HepG2 (cell line): Measurements from ENCODE around the gene MEAK7. TPM values are rescaled to one million over a fixed set of nuclear protein-coding genes. Genes with fewer than 3 reads are reported as not detected.

Experiments
- ATAC-seq: fragments of 200-7000 bp; cut with Tn5 transposase; 3 replicates; pipeline ENCODE4 v1.9.1; 2020; ENCODE audit warnings: mild to moderate bottlenecking, moderate library complexity
- BruUV-seq: library from RNA; stranded (reverse); fragments of 400-500 nt; replicated peaks from 2 replicates; lab custom pipeline; 2021; lab: Mats Ljungman, UMichigan
- CTCF ChIA-PET: fragments of 300-600 bp; formaldehyde crosslinking; extraction: SDS; loops from one replicate; lab custom pipeline; 2021; ENCODE audit warnings: low total read pairs, inconsistent platforms, low intra/inter-chr PET ratio; lab: Yijun Ruan, JAX
- POLR2A ChIA-PET: fragments of 350-600 bp; sonication (Branson Sonifier 250); formaldehyde crosslinking; loops from one replicate; lab custom pipeline; 2020; ENCODE audit warnings: antibody characterized with exemption, inconsistent platforms; lab: Yijun Ruan, JAX
- DNase-seq: peaks from one replicate; pipeline ENCODE4 v3.0.0-alpha.2; 2015; ENCODE audit warnings: low spot score
- FAIRE-seq: peaks from 3 replicates; lab custom pipeline; 2011; peaks lifted over from hg19 to GRCh38; lab: Jason Lieb, UNC
- H2AFZ ChIP-seq: one replicate; pipeline ENCODE4 v1.6.1; 2011; ENCODE audit warnings: low read length, inconsistent platforms
- H3K27ac ChIP-seq: fragments of 300-600 bp; 3 replicates; pipeline ENCODE4 v1.8.0; 2011; ENCODE audit warnings: mixed run types, mild to moderate bottlenecking, mixed read lengths, low read length, inconsistent platforms; ENCODE audit not compliant: insufficient read depth; ENCODE audit errors: extremely low read length
- H3K27me3 ChIP-seq, 2 experiments: fragments of 200-600 bp in 1 of 2; 2 replicates in 1 of 2; 3 replicates in 1 of 2; pipeline versions ENCODE4 v1.6.0 to v1.8.0; 2011; ENCODE audit warnings: low read length in 2 of 2, mild to moderate bottlenecking in 2 of 2, moderate library complexity in 2 of 2, inconsistent platforms in 1 of 2; ENCODE audit not compliant: insufficient read depth in 2 of 2, control insufficient read depth in 1 of 2
- H3K36me3 ChIP-seq, 2 experiments: fragments of 200-600 bp in 1 of 2; replicated peaks in 1 of 2; 2 replicates in 1 of 2; 3 replicates in 1 of 2; pipeline versions ENCODE4 v1.5.1 to v1.8.0; 2011; ENCODE audit warnings: low read length in 2 of 2, inconsistent platforms in 1 of 2; ENCODE audit not compliant: insufficient read depth in 2 of 2, control insufficient read depth in 1 of 2
- H3K4me1 ChIP-seq: 2 replicates; pipeline ENCODE4 v1.5.1; 2012; ENCODE audit warnings: low read length, inconsistent platforms; ENCODE audit not compliant: insufficient read depth
- H3K4me2 ChIP-seq: 2 replicates; pipeline ENCODE4 v1.6.0; 2011; ENCODE audit warnings: low read depth, low read length, inconsistent platforms
- H3K4me3 ChIP-seq, 3 experiments: fragments of 200-600 bp in 1 of 3; sonication (generic), shearing (Covaris generic) in 1 of 3; replicated peaks in 1 of 3; 2 replicates each; pipeline ENCODE4 v1.5.1; 2011 to 2016; ENCODE audit warnings: low read length in 3 of 3, inconsistent platforms in 2 of 3, low read depth in 2 of 3, mild to moderate bottlenecking in 2 of 3, control low read depth in 1 of 3, mixed read lengths in 1 of 3; ENCODE audit not compliant: insufficient read depth in 1 of 3
- H3K79me2 ChIP-seq: one replicate; pipeline ENCODE4 v1.6.1; 2011; ENCODE audit warnings: low read length, inconsistent platforms; ENCODE audit not compliant: insufficient read depth
- H3K9ac ChIP-seq: 2 replicates; pipeline ENCODE4 v1.6.0; 2011; ENCODE audit warnings: mild to moderate bottlenecking, low read depth, low read length, inconsistent platforms; ENCODE audit not compliant: insufficient read depth
- H3K9me3 ChIP-seq: 2 replicates; pipeline ENCODE4 v1.5.1; 2012; ENCODE audit warnings: mild to moderate bottlenecking, low read length
- H4K20me1 ChIP-seq: 2 replicates; pipeline ENCODE4 v1.6.0; 2011; ENCODE audit warnings: inconsistent platforms, mild to moderate bottlenecking, low read length, moderate library complexity; ENCODE audit not compliant: insufficient read depth
- KDM3A ChIP-seq: IDR thresholded peaks from 2 replicates; pipeline ENCODE4 v1.6.1; 2018; ENCODE audit warnings: low read depth, missing compliant biosample characterization
- MZF1 ChIP-seq: sonication (generic); formaldehyde crosslinking; IDR thresholded peaks from 2 replicates; pipeline ENCODE4 v1.8.1; 2023; ENCODE audit warnings: mild to moderate bottlenecking, missing genetic modification reagents, borderline replicate concordance
- SOX5 ChIP-seq: IDR thresholded peaks from 2 replicates; pipeline ENCODE4 v1.6.1; 2016; ENCODE audit warnings: borderline replicate concordance
- TBP ChIP-seq: sonication (generic); formaldehyde crosslinking; IDR thresholded peaks from 2 replicates; pipeline ENCODE4 v1.5.0; 2020; ENCODE audit warnings: missing genetic modification reagents
- TBX3 ChIP-seq: fragments of 450-650 bp; IDR thresholded peaks from 2 replicates; pipeline ENCODE4 v1.6.1; 2017; ENCODE audit warnings: antibody characterized with exemption, mild to moderate bottlenecking, inconsistent platforms, borderline replicate concordance
- TRIM24 ChIP-seq: sonication (generic); formaldehyde crosslinking; IDR thresholded peaks from 2 replicates; pipeline ENCODE4 v1.8.0; 2022; ENCODE audit warnings: mild to moderate bottlenecking, missing genetic modification reagents
- ZBTB7A ChIP-seq: sonication (generic); formaldehyde crosslinking; IDR thresholded peaks from 2 replicates; pipeline ENCODE4 v1.8.0; 2022; ENCODE audit warnings: mild to moderate bottlenecking, missing genetic modification reagents
- ZNF230 ChIP-seq: sonication (generic); formaldehyde crosslinking; IDR thresholded peaks from 2 replicates; pipeline ENCODE4 v1.4.0; 2020; ENCODE audit warnings: mild to moderate bottlenecking, missing genetic modification reagents
- ZNF546 ChIP-seq: sonication (generic); formaldehyde crosslinking; conservative IDR thresholded peaks from 2 replicates; pipeline ENCODE4 v1.8.1; 2023; ENCODE audit warnings: mild to moderate bottlenecking, missing genetic modification reagents
- ZNF572 ChIP-seq: sonication (generic); formaldehyde crosslinking; IDR thresholded peaks from 2 replicates; pipeline ENCODE4 v1.5.1; 2020; ENCODE audit warnings: mild to moderate bottlenecking, missing genetic modification reagents
- ZNF775 ChIP-seq: sonication (generic); formaldehyde crosslinking; IDR thresholded peaks from 2 replicates; pipeline ENCODE4 v1.4.0; 2020; ENCODE audit warnings: missing genetic modification reagents, mild to moderate bottlenecking, moderate library complexity, borderline replicate concordance
- WGBS: methylation state at CpG from one replicate; pipeline ENCODE4 v1.1.6; 2017; ENCODE audit warnings: low lambda C conversion rate; 5-methylcytosine and 5-hydroxymethylcytosine counted together
- in situ Hi-C: cut with HindIII; loops from 2 replicates; pipeline ENCODE4 v1.10.0; 2017; ENCODE audit warnings: low pct_unique_long_range_greater_than_20kb; ENCODE audit not compliant: extremely low pct_ligation_motif_present
- intact Hi-C: fragments of 100-400 bp; cut with micrococcal nuclease; formaldehyde crosslinking; loops from one replicate; pipeline ENCODE4 v1.10.0; 2022; ENCODE audit not compliant: unreplicated experiment
- polyA plus RNA-seq, 8 experiments: library from polyadenylated mRNA; depleted of rRNA in 3 of 8; stranded (reverse) in 7 of 8; unstranded in 1 of 8; fragments of >200 nt; fragmentation: Illumina TruSeq in 4 of 8; extraction: Trizol in 4 of 8; gene quantifications; 2 replicates each; pipeline versions ENCODE4 v1.2.1 to v1.2.3, GENCODE V29; 2011 to 2016; ENCODE audit warnings: low read depth in 4 of 8, missing spikeins in 1 of 8, mixed read lengths in 1 of 8; ENCODE audit not compliant: insufficient read depth in 1 of 8
- total RNA-seq, 5 experiments: library from RNA; depleted of rRNA; stranded (reverse); fragments of >200 nt; fragmentation: Illumina TruSeq; extraction: Trizol; gene quantifications; 2 replicates each; pipeline ENCODE4 v1.2.3, GENCODE V29; 2016; ENCODE audit warnings: low read depth in 1 of 5
- TF ChIP-seq, protein P1 (sequence below): IDR thresholded peaks from 2 replicates; pipeline ENCODE4 v1.6.1; 2016; ENCODE audit warnings: missing genetic modification reagents, missing compliant biosample characterization
- TF ChIP-seq, protein P2 (sequence below): sonication (generic); formaldehyde crosslinking; IDR thresholded peaks from 2 replicates; pipeline ENCODE4 v1.4.0; 2020; ENCODE audit warnings: missing genetic modification reagents, borderline replicate concordance
- TF ChIP-seq, protein P3 (sequence below), 2 experiments: sonication (generic) in 1 of 2; formaldehyde crosslinking in 1 of 2; IDR thresholded peaks; 2 replicates each; pipeline versions ENCODE4 v1.6.1 to v1.9.0; 2014 to 2022; ENCODE audit warnings: antibody characterized with exemption in 1 of 2, borderline replicate concordance in 1 of 2, inconsistent platforms in 1 of 2, low read depth in 1 of 2, missing genetic modification reagents in 1 of 2
- TF ChIP-seq, protein P4 (sequence below): IDR thresholded peaks from 2 replicates; pipeline ENCODE4 v1.6.1; 2016

Gene MEAK7
- total and polyA plus RNA-seq, 2 of the 13 experiments (the other 11 are each of a cell fraction or from before 2014, with no cell fraction given), result 11.8 to 14.7 TPM

DNA sequence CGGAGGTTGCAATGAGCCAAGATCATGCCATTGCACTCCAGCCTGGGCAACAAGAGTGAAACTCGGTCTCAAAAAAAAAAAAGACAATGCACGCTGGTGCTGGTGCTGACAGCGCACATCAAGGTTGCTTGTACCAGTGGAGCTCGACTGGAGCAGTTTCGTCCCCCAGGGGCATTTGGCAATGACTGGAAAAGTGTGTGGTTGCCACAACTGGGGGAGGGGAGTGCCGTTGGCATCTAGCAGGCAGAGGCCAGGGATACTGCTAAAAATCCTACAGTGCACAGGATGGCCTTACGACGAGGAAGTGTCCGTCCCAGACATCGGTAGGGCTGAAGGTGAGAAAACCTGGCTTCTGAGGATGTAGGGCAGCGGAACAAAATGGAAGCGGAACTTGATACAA is 2.4 kb downstream of the MEAK7 start:
- no peak overlapping the region for H3K9ac ChIP-seq
- peaks cover 2% of the 10 kb centered on the region for H3K79me2 ChIP-seq
- ChIA-PET CTCF (no interaction called here), POLR2A (no interaction called here)
- H3K4me1 ChIP-seq, result peaks cover 30% of the 10 kb centered on the region
- no TSS peak for BruUV-seq
- H3K4me3 ChIP-seq, result no peak overlapping the region
- WGBS, result 99% methylated on average over 13 of the region's 13 CpGs
- H2AFZ ChIP-seq, result no peak overlapping the region
- ATAC-seq (no peak), DNase-seq (no peak), FAIRE-seq (no peak)
- intact Hi-C loops, result no loop called here
- no peak overlapping the region for H3K27ac ChIP-seq
- H3K36me3 ChIP-seq, result peaks cover 4 to 9% of the 10 kb centered on the region in 2 experiments; a peak in 3 of 5 replicates
- no peak overlapping the region for H3K4me2 ChIP-seq
- in situ Hi-C loops, result no loop called here
- no peaks in the 10 kb centered on the region for H3K9me3 ChIP-seq
- H4K20me1 ChIP-seq, result no peaks in the 10 kb centered on the region
- H3K27me3 ChIP-seq, result no peaks in the 10 kb centered on the region
- no peak for TF ChIP-seq SOX5 (CRISPR knock-in tag)
- TF ChIP-seq, protein P1, sequence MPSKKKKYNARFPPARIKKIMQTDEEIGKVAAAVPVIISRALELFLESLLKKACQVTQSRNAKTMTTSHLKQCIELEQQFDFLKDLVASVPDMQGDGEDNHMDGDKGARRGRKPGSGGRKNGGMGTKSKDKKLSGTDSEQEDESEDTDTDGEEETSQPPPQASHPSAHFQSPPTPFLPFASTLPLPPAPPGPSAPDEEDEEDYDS (CRISPR knock-in tag), result no peak
- TF ChIP-seq ZNF775 (CRISPR knock-in tag), result no peak
- no peak for TF ChIP-seq ZNF572 (CRISPR knock-in tag)
- TF ChIP-seq TRIM24, result no peak
- TF ChIP-seq MZF1 (CRISPR knock-in tag), result no peak
- no peak for TF ChIP-seq ZNF546
- TF ChIP-seq, protein P2, sequence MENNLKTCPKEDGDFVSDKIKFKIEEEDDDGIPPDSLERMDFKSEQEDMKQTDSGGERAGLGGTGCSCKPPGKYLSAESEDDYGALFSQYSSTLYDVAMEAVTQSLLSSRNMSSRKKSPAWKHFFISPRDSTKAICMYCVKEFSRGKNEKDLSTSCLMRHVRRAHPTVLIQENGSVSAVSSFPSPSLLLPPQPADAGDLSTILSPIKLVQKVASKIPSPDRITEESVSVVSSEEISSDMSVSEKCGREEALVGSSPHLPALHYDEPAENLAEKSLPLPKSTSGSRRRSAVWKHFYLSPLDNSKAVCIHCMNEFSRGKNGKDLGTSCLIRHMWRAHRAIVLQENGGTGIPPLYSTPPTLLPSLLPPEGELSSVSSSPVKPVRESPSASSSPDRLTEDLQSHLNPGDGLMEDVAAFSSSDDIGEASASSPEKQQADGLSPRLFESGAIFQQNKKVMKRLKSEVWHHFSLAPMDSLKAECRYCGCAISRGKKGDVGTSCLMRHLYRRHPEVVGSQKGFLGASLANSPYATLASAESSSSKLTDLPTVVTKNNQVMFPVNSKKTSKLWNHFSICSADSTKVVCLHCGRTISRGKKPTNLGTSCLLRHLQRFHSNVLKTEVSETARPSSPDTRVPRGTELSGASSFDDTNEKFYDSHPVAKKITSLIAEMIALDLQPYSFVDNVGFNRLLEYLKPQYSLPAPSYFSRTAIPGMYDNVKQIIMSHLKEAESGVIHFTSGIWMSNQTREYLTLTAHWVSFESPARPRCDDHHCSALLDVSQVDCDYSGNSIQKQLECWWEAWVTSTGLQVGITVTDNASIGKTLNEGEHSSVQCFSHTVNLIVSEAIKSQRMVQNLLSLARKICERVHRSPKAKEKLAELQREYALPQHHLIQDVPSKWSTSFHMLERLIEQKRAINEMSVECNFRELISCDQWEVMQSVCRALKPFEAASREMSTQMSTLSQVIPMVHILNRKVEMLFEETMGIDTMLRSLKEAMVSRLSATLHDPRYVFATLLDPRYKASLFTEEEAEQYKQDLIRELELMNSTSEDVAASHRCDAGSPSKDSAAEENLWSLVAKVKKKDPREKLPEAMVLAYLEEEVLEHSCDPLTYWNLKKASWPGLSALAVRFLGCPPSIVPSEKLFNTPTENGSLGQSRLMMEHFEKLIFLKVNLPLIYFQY, result no peak
- no peak for TF ChIP-seq ZNF230
- no peak for TF ChIP-seq TBP (CRISPR knock-in tag)
- no peak for TF ChIP-seq ZBTB7A (CRISPR knock-in tag)
- no peak for TF ChIP-seq TBX3
- no peak for TF ChIP-seq KDM3A (CRISPR knock-in tag)
- TF ChIP-seq, protein P3, sequence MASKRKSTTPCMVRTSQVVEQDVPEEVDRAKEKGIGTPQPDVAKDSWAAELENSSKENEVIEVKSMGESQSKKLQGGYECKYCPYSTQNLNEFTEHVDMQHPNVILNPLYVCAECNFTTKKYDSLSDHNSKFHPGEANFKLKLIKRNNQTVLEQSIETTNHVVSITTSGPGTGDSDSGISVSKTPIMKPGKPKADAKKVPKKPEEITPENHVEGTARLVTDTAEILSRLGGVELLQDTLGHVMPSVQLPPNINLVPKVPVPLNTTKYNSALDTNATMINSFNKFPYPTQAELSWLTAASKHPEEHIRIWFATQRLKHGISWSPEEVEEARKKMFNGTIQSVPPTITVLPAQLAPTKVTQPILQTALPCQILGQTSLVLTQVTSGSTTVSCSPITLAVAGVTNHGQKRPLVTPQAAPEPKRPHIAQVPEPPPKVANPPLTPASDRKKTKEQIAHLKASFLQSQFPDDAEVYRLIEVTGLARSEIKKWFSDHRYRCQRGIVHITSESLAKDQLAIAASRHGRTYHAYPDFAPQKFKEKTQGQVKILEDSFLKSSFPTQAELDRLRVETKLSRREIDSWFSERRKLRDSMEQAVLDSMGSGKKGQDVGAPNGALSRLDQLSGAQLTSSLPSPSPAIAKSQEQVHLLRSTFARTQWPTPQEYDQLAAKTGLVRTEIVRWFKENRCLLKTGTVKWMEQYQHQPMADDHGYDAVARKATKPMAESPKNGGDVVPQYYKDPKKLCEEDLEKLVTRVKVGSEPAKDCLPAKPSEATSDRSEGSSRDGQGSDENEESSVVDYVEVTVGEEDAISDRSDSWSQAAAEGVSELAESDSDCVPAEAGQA (IDR thresholded peaks at IDR 0.05; ENCODE audit: low read depth), result no peak
- TF ChIP-seq, protein P3 (CRISPR knock-in tag; IDR thresholded peaks at IDR 0.05; ENCODE audit: borderline replicate concordance), result no peak
- TF ChIP-seq, protein P4, sequence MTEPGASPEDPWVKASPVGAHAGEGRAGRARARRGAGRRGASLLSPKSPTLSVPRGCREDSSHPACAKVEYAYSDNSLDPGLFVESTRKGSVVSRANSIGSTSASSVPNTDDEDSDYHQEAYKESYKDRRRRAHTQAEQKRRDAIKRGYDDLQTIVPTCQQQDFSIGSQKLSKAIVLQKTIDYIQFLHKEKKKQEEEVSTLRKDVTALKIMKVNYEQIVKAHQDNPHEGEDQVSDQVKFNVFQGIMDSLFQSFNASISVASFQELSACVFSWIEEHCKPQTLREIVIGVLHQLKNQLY (CRISPR knock-in tag), result no peak
